Endothelial cell of umbilical vein (primary cell): Measurements from ENCODE around the gene ENOX2.

Source experiments
- JUN ChIP-seq: IDR thresholded peaks from 2 replicates; pipeline ENCODE4 v1.6.1; 2011; ENCODE audit warnings: borderline replicate concordance, low read depth; ENCODE audit not compliant: insufficient read length, insufficient read depth
- MAX ChIP-seq: IDR thresholded peaks from 2 replicates; pipeline ENCODE4 v1.6.1; 2011; ENCODE audit not compliant: insufficient read depth, insufficient read length
- MYC ChIP-seq: IDR thresholded peaks from one replicate; pipeline ENCODE4 v1.6.1; 2011; ENCODE audit warnings: mild to moderate bottlenecking, low read depth, low read length
- POLR2A ChIP-seq: IDR thresholded peaks from 2 replicates; pipeline ENCODE4 v1.6.1; 2012; ENCODE audit warnings: low read depth, mild to moderate bottlenecking, control low read depth, low read length
- TF ChIP-seq, protein P1 (sequence below), 2 donors: IDR thresholded peaks; 1 replicate in 1 of 2; 2 replicates in 1 of 2; pipeline ENCODE4 v1.5.1; 2011; ENCODE audit warnings: low read length in 2 of 2, mild to moderate bottlenecking in 2 of 2, moderate library complexity in 2 of 2, control low read depth in 1 of 2, inconsistent platforms in 1 of 2, low read depth in 1 of 2; ENCODE audit not compliant: insufficient read depth in 1 of 2; ENCODE audit errors: extremely low read depth in 1 of 2

DNA sequence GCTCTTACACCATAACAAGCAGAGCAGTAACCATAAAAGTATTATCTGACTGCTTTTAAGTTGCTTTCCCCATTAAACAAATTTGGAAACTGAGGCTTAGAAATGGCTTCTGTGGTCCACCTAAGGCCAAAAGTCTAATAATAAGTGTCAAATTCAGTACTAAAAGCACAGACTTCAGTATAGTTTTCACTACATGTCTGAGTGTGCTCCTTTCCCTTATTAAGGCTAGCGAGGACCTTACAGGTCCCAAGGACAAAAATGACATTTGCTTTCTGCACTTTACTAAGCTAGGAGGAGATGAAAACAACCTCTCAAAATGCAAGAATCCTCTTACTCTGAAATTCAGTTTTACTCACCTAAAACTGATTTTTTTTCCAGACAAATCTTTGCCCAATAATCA is 127.2 kb downstream of the ENOX2 start:
- TF ChIP-seq, protein P1, sequence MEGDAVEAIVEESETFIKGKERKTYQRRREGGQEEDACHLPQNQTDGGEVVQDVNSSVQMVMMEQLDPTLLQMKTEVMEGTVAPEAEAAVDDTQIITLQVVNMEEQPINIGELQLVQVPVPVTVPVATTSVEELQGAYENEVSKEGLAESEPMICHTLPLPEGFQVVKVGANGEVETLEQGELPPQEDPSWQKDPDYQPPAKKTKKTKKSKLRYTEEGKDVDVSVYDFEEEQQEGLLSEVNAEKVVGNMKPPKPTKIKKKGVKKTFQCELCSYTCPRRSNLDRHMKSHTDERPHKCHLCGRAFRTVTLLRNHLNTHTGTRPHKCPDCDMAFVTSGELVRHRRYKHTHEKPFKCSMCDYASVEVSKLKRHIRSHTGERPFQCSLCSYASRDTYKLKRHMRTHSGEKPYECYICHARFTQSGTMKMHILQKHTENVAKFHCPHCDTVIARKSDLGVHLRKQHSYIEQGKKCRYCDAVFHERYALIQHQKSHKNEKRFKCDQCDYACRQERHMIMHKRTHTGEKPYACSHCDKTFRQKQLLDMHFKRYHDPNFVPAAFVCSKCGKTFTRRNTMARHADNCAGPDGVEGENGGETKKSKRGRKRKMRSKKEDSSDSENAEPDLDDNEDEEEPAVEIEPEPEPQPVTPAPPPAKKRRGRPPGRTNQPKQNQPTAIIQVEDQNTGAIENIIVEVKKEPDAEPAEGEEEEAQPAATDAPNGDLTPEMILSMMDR (IDR thresholded peaks at IDR 0.05; ENCODE audit: extremely low read depth in 1 of 2, insufficient read depth in 1 of 2, low read depth in 1 of 2, low read length in 2 of 2), result no peak
- TF ChIP-seq MYC, result no peak
- no peak for TF ChIP-seq POLR2A
- TF ChIP-seq JUN, result no peak
- no peak for TF ChIP-seq MAX
